Measurements from ENCODE around the gene MRPS22.

DNA sequence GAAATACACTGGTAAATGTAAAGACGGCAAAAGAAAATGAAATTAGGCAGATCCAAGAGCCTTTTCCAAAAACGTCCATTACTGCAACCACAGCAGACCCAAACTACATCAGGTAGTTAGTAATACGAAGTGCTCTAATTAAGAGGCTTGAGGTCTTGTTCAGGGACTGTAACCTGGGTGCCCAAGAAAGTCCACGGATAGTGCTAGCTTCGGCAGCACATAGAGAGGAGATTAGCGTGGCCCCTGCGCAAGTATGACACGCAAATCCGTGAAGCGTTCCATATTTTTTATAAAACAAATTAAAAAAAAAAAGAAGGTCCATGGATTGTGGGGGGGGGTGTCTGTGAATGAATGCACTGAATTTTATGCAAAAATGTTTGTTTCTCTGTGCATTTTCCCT lies 44.3 kb downstream of the MRPS22 start:
- no peak for TF ChIP-seq CTCF (IDR thresholded peaks at IDR 0.05)
- TF ChIP-seq EP300 (IDR thresholded peaks at IDR 0.05), result no peak
- TF ChIP-seq POLR2A (IDR thresholded peaks at IDR 0.05), result no peak
